ENCODE data around the gene PRKCA. TPM values are rescaled to one million over a fixed set of nuclear protein-coding genes. Genes with fewer than 3 reads are reported as not detected.

Gene PRKCA
- total and polyA plus RNA-seq, 2 donors from 2014 or later, result 8.0 to 50.8 TPM

- Histone ChIP-seq H3K9me3 (ENCODE audit: control insufficient read depth in 2 of 3, insufficient read depth in 1 of 3, low read length in 3 of 3) (no peaks in the 10 kb centered on the region), H3K36me3 (ENCODE audit: control insufficient read depth in 2 of 3, insufficient read depth in 3 of 3, low read length in 3 of 3) (peaks cover 0 to 16% (median 6%) of the 10 kb centered on the region in 3 donors), H3K4me1 (ENCODE audit: control insufficient read depth in 2 of 3, insufficient read depth in 2 of 3, low read depth in 1 of 3, low read length in 3 of 3) (peaks cover 0 to 8% (median 0%) of the 10 kb centered on the region in 3 donors), H3K4me3 (ENCODE audit: low read length in 3 of 3) (no peak overlapping the region), H3K9ac (ENCODE audit: low read length in 3 of 3) (no peak overlapping the region), H3K27ac (ENCODE audit: low read depth in 2 of 2, low read length in 2 of 2) (no peak overlapping the region), H3K27me3 (ENCODE audit: control insufficient read depth, insufficient read depth, low read length) (no peaks in the 10 kb centered on the region)
- TF ChIP-seq, protein P1, sequence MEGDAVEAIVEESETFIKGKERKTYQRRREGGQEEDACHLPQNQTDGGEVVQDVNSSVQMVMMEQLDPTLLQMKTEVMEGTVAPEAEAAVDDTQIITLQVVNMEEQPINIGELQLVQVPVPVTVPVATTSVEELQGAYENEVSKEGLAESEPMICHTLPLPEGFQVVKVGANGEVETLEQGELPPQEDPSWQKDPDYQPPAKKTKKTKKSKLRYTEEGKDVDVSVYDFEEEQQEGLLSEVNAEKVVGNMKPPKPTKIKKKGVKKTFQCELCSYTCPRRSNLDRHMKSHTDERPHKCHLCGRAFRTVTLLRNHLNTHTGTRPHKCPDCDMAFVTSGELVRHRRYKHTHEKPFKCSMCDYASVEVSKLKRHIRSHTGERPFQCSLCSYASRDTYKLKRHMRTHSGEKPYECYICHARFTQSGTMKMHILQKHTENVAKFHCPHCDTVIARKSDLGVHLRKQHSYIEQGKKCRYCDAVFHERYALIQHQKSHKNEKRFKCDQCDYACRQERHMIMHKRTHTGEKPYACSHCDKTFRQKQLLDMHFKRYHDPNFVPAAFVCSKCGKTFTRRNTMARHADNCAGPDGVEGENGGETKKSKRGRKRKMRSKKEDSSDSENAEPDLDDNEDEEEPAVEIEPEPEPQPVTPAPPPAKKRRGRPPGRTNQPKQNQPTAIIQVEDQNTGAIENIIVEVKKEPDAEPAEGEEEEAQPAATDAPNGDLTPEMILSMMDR (IDR thresholded peaks at IDR 0.05; ENCODE audit: borderline replicate concordance, extremely low read depth, insufficient read depth), result no peak
- DNase-seq (no peak), FAIRE-seq (no peak)
- intact Hi-C loops (cut with DNase I), result no loop called here
Measured at GRCh38 chr17:66787914-66788313, 485.5 kb downstream of the PRKCA start.

DNA sequence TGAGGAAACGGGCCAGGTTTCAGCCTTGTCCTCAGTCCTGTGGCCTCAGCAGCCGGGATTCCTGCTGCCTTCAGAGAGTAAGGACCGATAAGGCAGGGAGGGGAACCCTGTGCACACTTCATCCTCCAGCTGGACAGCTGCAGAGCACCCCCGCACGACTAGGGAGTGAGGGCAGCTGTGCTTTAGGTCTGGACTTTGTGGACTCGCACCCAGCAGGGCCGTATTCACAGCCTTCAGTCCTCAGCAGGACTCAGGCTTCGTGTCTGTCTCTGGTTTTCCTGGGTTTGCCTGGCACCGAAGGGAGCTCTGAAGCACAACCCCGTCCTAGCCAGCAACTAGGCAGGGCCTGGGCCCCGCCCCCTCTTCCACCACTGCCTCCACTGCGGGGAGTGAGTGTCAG is 486.7 kb downstream of the PRKCA start:
- Histone ChIP-seq H3K4me3 (ENCODE audit: low read length in 3 of 3) (no peak overlapping the region), H3K27me3 (ENCODE audit: control insufficient read depth, insufficient read depth, low read length) (no peaks in the 10 kb centered on the region), H3K27ac (ENCODE audit: low read depth in 2 of 2, low read length in 2 of 2) (no peak overlapping the region), H3K9me3 (ENCODE audit: control insufficient read depth in 2 of 3, insufficient read depth in 1 of 3, low read length in 3 of 3) (no peaks in the 10 kb centered on the region), H3K9ac (ENCODE audit: low read length in 3 of 3) (no peak overlapping the region), H3K4me1 (ENCODE audit: control insufficient read depth in 2 of 3, insufficient read depth in 2 of 3, low read depth in 1 of 3, low read length in 3 of 3) (peaks cover 0 to 8% (median 0%) of the 10 kb centered on the region in 3 donors), H3K36me3 (ENCODE audit: control insufficient read depth in 2 of 3, insufficient read depth in 3 of 3, low read length in 3 of 3) (peaks cover 0 to 16% (median 6%) of the 10 kb centered on the region in 3 donors)
- DNase-seq (peak in 1 of 5 donors; percentile 54), FAIRE-seq (no peak)
- TF ChIP-seq, protein P1 (IDR thresholded peaks at IDR 0.05; ENCODE audit: borderline replicate concordance, extremely low read depth, insufficient read depth), result no peak
- intact Hi-C loops (cut with DNase I), result no loop called here

GRCh38 chr17:66789961-66790437 is 487.6 kb downstream of the PRKCA start:
- FAIRE-seq, result no peak
- H3K9ac ChIP-seq (ENCODE audit: low read length in 3 of 3), result no peak overlapping the region
- H3K36me3 ChIP-seq (ENCODE audit: control insufficient read depth in 2 of 3, insufficient read depth in 3 of 3, low read length in 3 of 3), result peaks cover 0 to 16% (median 6%) of the 10 kb centered on the region in 3 donors
- intact Hi-C loops (cut with DNase I), result no loop called here
- no peaks in the 10 kb centered on the region for H3K9me3 ChIP-seq (ENCODE audit: control insufficient read depth in 2 of 3, insufficient read depth in 1 of 3, low read length in 3 of 3)
- no peaks in the 10 kb centered on the region for H3K27me3 ChIP-seq (ENCODE audit: control insufficient read depth, insufficient read depth, low read length)
- TF ChIP-seq, protein P1 (IDR thresholded peaks at IDR 0.05; ENCODE audit: borderline replicate concordance, extremely low read depth, insufficient read depth), result no peak
- no peak for DNase-seq
- H3K4me1 ChIP-seq (ENCODE audit: control insufficient read depth in 2 of 3, insufficient read depth in 2 of 3, low read depth in 1 of 3, low read length in 3 of 3), result peaks cover 0 to 8% (median 0%) of the 10 kb centered on the region in 3 donors
- H3K4me3 ChIP-seq (ENCODE audit: low read length in 3 of 3), result no peak overlapping the region
- H3K27ac ChIP-seq (ENCODE audit: low read depth in 2 of 2, low read length in 2 of 2), result no peak overlapping the region
